MM.1S (cell line): ENCODE data around the gene RHEB.

ENCODE experiments used
- EZH2 ChIP-seq: fragments of 300-600 bp; sonication (generic); optimal IDR thresholded peaks from 2 replicates; pipeline ENCODE3; 2017; ENCODE audit warnings: low read depth, mild to moderate bottlenecking, antibody characterized with exemption, low read length, mixed read lengths
- EZH2phosphoT487 ChIP-seq: fragments of 300-600 bp; sonication (generic); IDR thresholded peaks from 2 replicates; pipeline ENCODE4 v1.6.1; 2018; ENCODE audit warnings: antibody characterized with exemption, low read length
- TF ChIP-seq, protein P1 (sequence below): fragments of 300-600 bp; sonication (generic); IDR thresholded peaks from 2 replicates; pipeline ENCODE4 v1.5.1; 2016; ENCODE audit warnings: antibody characterized with exemption, low read length, mixed read lengths

DNA sequence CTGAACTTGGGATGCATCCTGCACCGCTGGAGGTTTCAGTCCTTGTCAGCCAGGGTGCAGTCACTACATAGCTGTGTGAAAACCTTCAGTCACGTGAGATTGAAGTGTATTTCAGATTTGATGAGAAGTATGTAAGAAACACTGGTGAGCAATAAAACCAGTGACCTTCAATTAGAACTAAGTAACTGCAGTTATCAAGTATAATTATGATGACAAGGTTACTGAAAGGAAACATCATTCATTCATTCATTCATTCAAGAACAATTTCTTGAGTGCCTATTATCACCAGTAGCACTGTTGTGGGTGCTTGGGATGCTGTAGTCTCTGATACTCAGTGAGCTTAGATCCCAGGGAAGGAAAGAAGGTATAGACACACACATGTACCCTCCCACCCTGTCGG, 33.6 kb downstream of the RHEB start:
- TF ChIP-seq, protein P1, sequence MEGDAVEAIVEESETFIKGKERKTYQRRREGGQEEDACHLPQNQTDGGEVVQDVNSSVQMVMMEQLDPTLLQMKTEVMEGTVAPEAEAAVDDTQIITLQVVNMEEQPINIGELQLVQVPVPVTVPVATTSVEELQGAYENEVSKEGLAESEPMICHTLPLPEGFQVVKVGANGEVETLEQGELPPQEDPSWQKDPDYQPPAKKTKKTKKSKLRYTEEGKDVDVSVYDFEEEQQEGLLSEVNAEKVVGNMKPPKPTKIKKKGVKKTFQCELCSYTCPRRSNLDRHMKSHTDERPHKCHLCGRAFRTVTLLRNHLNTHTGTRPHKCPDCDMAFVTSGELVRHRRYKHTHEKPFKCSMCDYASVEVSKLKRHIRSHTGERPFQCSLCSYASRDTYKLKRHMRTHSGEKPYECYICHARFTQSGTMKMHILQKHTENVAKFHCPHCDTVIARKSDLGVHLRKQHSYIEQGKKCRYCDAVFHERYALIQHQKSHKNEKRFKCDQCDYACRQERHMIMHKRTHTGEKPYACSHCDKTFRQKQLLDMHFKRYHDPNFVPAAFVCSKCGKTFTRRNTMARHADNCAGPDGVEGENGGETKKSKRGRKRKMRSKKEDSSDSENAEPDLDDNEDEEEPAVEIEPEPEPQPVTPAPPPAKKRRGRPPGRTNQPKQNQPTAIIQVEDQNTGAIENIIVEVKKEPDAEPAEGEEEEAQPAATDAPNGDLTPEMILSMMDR, result no peak
- TF ChIP-seq EZH2, result no peak
- TF ChIP-seq EZH2phosphoT487, result no peak
